LNCaP clone FGC (cell line): ENCODE measurements around the gene SPPL3.

Experiments used
- DNase-seq: peaks from one replicate; pipeline ENCODE4 v3.0.0-alpha.2; 2011; ENCODE audit warnings: low read depth
- H3K4me3 ChIP-seq: 2 replicates; pipeline ENCODE4 v1.5.1; 2011; ENCODE audit warnings: mild to moderate bottlenecking, low read depth, low read length, control low read depth
- CTCF ChIP-seq: IDR thresholded peaks from 2 replicates; pipeline ENCODE4 v1.5.1; 2012; ENCODE audit warnings: mild to moderate bottlenecking; ENCODE audit not compliant: control insufficient read depth, insufficient read depth; ENCODE audit errors: extremely low read depth

SPPL3 gene

GRCh38 chr12:120767071-120768024 lies 136.8 kb downstream of the SPPL3 start:
- TF ChIP-seq CTCF = no peak
- DNase-seq = no peak
- no peak overlapping the region for H3K4me3 ChIP-seq

GRCh38 chr12:120766566-120766965 lies 137.6 kb downstream of the SPPL3 start:
- no peak for TF ChIP-seq CTCF
- H3K4me3 ChIP-seq = no peak overlapping the region
- no peak for DNase-seq

- H3K4me3 ChIP-seq = no peak overlapping the region
- TF ChIP-seq CTCF = no peak
- DNase-seq = no peak
Observed at GRCh38 chr12:120764816-120765215, 139.3 kb downstream of the SPPL3 start.

- no peak for DNase-seq
- H3K4me3 ChIP-seq = no peak overlapping the region
- no peak for TF ChIP-seq CTCF
Observed at GRCh38 chr12:120763250-120763649, 140.9 kb downstream of the SPPL3 start.

- no peak for TF ChIP-seq CTCF
- no peak overlapping the region for H3K4me3 ChIP-seq
- no peak for DNase-seq
Observed at GRCh38 chr12:120762086-120762485, 142.1 kb downstream of the SPPL3 start.

- no peak for TF ChIP-seq CTCF
- DNase-seq = no peak
Observed at GRCh38 chr12:120761519-120761934, 142.6 kb downstream of the SPPL3 start.

More at GRCh38 chr12:120761519-120761934, 142.6 kb downstream of the SPPL3 start:
- no peak overlapping the region for H3K4me3 ChIP-seq
